Right renal cortex interstitium (tissue), 3 donors: ENCODE data around the gene OVOL1. TPM values are rescaled to one million over a fixed set of nuclear protein-coding genes. Genes with fewer than 3 reads are reported as not detected.

Experiments
- polyA plus RNA-seq, 3 donors: library from polyadenylated mRNA; unstranded; fragments of 120-200 nt; gene quantifications; one replicate each; pipeline ENCODE4 v1.2.1, GENCODE V29; 2013; ENCODE audit not compliant: insufficient read length in 3 of 3

OVOL1 gene
- polyA plus RNA-seq, 3 donors = 9.3 to 12.8 (median 12.6) TPM

Other genes with a start within 250 kb of the OVOL1 start
- 100 to 1,000 TPM in 1 of 3 donors, 10 to 100 TPM in 2; 88.3 to 101 (median 89.4) TPM for gene LTBP3, start 228.7 kb upstream of the OVOL1 start, polyA plus RNA-seq
- gene ZNRD2, start 216.6 kb upstream of the OVOL1 start, polyA plus RNA-seq = 10 to 100 TPM; 42.9 to 49.8 (median 43.2) TPM
- 10 to 100 TPM; 15.8 to 22.8 (median 21.7) TPM for gene FAM89B, start 214.5 kb upstream of the OVOL1 start, polyA plus RNA-seq
- gene EHBP1L1, start 211.0 kb upstream of the OVOL1 start, polyA plus RNA-seq = 10 to 100 TPM in 2 of 3 donors, 1 to 10 TPM in 1; 9.4 to 12.3 (median 11.0) TPM
- under 1 TPM in 1 of 3 donors, not detected in 2; 0.21 TPM for gene KCNK7, start 191.3 kb upstream of the OVOL1 start, polyA plus RNA-seq
- 10 to 100 TPM; 29.4 to 37.2 (median 31.0) TPM for gene MAP3K11, start 172.8 kb upstream of the OVOL1 start, polyA plus RNA-seq
- gene PCNX3, start 171.3 kb upstream of the OVOL1 start, polyA plus RNA-seq = 10 to 100 TPM; 22.2 to 25.1 (median 23.1) TPM
- gene SIPA1, start 149.0 kb upstream of the OVOL1 start, polyA plus RNA-seq = 10 to 100 TPM; 22.5 to 30.5 (median 24.7) TPM
- 10 to 100 TPM; 42.6 to 47.1 (median 44.2) TPM for gene RELA, start 124.1 kb upstream of the OVOL1 start, polyA plus RNA-seq
- gene KAT5, start 74.8 kb upstream of the OVOL1 start, polyA plus RNA-seq = 10 to 100 TPM; 64.9 to 72.9 (median 69.0) TPM
- gene RNASEH2C, start 66.3 kb upstream of the OVOL1 start, polyA plus RNA-seq = 10 to 100 TPM; 28.3 to 39.1 (median 35.1) TPM
- 1 to 10 TPM; 5.3 to 6.3 (median 5.5) TPM for gene AP5B1, start 6.1 kb upstream of the OVOL1 start, polyA plus RNA-seq
- gene SNX32, start 46.9 kb downstream of the OVOL1 start, polyA plus RNA-seq = 1 to 10 TPM; 1.3 to 2.7 (median 1.6) TPM
- 100 to 1,000 TPM; 744 to 846 (median 760) TPM for gene CFL1, start 71.1 kb downstream of the OVOL1 start, polyA plus RNA-seq
- 10 to 100 TPM; 43.5 to 50.8 (median 48.1) TPM for gene MUS81, start 73.4 kb downstream of the OVOL1 start, polyA plus RNA-seq
- gene EFEMP2, start 85.7 kb downstream of the OVOL1 start, polyA plus RNA-seq = 10 to 100 TPM; 95.8 to 98.0 (median 96.3) TPM
- gene CTSW, start 92.8 kb downstream of the OVOL1 start, polyA plus RNA-seq = 1 to 10 TPM; 1.0 to 1.2 (median 1.2) TPM
- 10 to 100 TPM; 90.0 to 97.3 (median 94.2) TPM for gene FIBP, start 101.4 kb downstream of the OVOL1 start, polyA plus RNA-seq
- gene CCDC85B, start 103.6 kb downstream of the OVOL1 start, polyA plus RNA-seq = 1 to 10 TPM; 6.7 to 8.3 (median 8.0) TPM
- under 1 TPM in 1 of 3 donors, not detected in 2; 0.11 TPM for gene FOSL1, start 113.3 kb downstream of the OVOL1 start, polyA plus RNA-seq
- 10 to 100 TPM; 33.8 to 38.1 (median 36.0) TPM for gene C11orf68, start 132.0 kb downstream of the OVOL1 start, polyA plus RNA-seq
- gene DRAP1, start 132.4 kb downstream of the OVOL1 start, polyA plus RNA-seq = 10 to 100 TPM; 65.8 to 84.6 (median 75.8) TPM
- gene TSGA10IP, start 158.4 kb downstream of the OVOL1 start, polyA plus RNA-seq = not detected
- gene SART1, start 174.7 kb downstream of the OVOL1 start, polyA plus RNA-seq = 10 to 100 TPM; 42.9 to 43.7 (median 43.2) TPM
- gene EIF1AD, start 215.1 kb downstream of the OVOL1 start, polyA plus RNA-seq = 10 to 100 TPM; 25.8 to 31.3 (median 29.9) TPM
- 100 to 1,000 TPM; 263 to 275 (median 271) TPM for gene BANF1, start 215.4 kb downstream of the OVOL1 start, polyA plus RNA-seq
- not detected for gene CST6, start 224.9 kb downstream of the OVOL1 start, polyA plus RNA-seq
- not detected for gene CATSPER1, start 239.4 kb downstream of the OVOL1 start, polyA plus RNA-seq